Measurements from ENCODE around the gene HNF1B.

DNA sequence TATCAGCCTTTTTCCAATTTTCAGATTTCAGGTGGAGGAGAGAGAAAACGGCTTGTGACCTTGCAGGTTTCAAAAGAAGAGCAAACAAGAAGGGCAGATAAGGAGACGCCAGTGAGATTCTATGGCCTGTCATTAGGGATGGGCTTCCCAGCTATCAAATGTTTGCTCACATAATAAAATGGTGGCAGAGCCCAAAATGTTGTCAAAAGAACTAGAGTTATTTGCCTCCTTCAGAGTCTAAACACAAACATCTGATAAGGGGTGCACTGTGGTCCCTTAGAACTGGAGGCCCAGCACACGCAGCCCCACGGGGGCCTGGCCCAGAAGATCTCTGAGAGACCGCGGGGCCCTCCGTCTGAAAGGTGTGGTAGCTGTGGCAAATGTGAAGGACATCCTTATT, 55.5 kb downstream of the HNF1B start:
- TF ChIP-seq, protein P1, sequence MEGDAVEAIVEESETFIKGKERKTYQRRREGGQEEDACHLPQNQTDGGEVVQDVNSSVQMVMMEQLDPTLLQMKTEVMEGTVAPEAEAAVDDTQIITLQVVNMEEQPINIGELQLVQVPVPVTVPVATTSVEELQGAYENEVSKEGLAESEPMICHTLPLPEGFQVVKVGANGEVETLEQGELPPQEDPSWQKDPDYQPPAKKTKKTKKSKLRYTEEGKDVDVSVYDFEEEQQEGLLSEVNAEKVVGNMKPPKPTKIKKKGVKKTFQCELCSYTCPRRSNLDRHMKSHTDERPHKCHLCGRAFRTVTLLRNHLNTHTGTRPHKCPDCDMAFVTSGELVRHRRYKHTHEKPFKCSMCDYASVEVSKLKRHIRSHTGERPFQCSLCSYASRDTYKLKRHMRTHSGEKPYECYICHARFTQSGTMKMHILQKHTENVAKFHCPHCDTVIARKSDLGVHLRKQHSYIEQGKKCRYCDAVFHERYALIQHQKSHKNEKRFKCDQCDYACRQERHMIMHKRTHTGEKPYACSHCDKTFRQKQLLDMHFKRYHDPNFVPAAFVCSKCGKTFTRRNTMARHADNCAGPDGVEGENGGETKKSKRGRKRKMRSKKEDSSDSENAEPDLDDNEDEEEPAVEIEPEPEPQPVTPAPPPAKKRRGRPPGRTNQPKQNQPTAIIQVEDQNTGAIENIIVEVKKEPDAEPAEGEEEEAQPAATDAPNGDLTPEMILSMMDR (IDR thresholded peaks at IDR 0.05) = no peak
- no peak for TF ChIP-seq POLR2A (IDR thresholded peaks at IDR 0.05)
